Osteocyte (in vitro differentiated cells): ENCODE measurements around the gene DAGLB. TPM values are rescaled to one million over a fixed set of nuclear protein-coding genes. Genes with fewer than 3 reads are reported as not detected.

ENCODE experiments used
- DNase-seq: peaks from one replicate; pipeline ENCODE4 v3.0.0; 2021; ENCODE audit warnings: mixed read lengths; ENCODE audit not compliant: unreplicated experiment; ENCODE audit errors: extremely low spot score
- H3K27ac Mint-ChIP-seq: one replicate; pipeline ENCODE4 v1.8.0; 2021; ENCODE audit warnings: mild to moderate bottlenecking, mixed read lengths; ENCODE audit not compliant: unreplicated experiment
- H3K27me3 Mint-ChIP-seq: one replicate; pipeline ENCODE4 v1.8.0; 2021; ENCODE audit warnings: mixed read lengths; ENCODE audit not compliant: unreplicated experiment
- H3K36me3 Mint-ChIP-seq: one replicate; pipeline ENCODE4 v1.8.0; 2021; ENCODE audit warnings: mixed read lengths; ENCODE audit not compliant: unreplicated experiment
- H3K4me1 Mint-ChIP-seq: one replicate; pipeline ENCODE4 v1.8.0; 2021; ENCODE audit warnings: mixed read lengths; ENCODE audit not compliant: unreplicated experiment
- H3K4me3 Mint-ChIP-seq: one replicate; pipeline ENCODE4 v1.8.0; 2021; ENCODE audit warnings: mild to moderate bottlenecking, moderate library complexity, mixed read lengths; ENCODE audit not compliant: unreplicated experiment
- H3K9me3 Mint-ChIP-seq: one replicate; pipeline ENCODE4 v1.8.0; 2021; ENCODE audit warnings: mixed read lengths; ENCODE audit not compliant: unreplicated experiment
- total RNA-seq: library from RNA; stranded (reverse); gene quantifications from 2 replicates; pipeline ENCODE4 v1.2.1, GENCODE V29; 2021
- TF ChIP-seq, protein P1 (sequence below): fragments of 200-600 bp; sonication (generic); IDR thresholded peaks from 2 replicates; pipeline ENCODE4 v1.5.0; 2021; ENCODE audit warnings: antibody characterized with exemption, mild to moderate bottlenecking, moderate library complexity

DAGLB gene
- total RNA-seq, 1 donor from 2014 or later = 22.4 TPM

DNA sequence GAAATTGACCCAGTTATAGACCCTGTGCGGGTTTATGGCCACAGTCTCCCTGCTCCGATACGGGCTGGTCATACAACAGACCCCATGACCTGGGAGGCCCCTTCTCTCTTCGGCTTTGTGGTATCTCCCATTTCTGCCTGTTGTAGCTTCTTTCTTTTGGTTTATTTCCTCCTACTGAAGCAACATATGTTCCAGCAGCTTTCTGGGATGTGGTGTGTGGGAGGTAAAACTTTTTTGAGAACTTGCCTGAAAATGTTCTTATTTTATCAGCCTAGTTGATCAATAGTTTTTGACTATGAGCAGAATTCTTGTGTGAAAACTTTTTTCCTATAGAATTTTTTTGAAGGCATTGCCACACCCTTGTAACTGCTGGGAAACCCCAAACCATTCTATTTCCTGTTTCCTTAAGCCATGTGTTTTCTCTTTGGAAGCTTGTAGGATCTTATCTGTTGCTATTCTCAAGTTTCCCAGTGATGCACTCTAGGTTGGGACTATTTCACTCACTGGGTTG lies 80.0 kb downstream of the DAGLB start:
- TF ChIP-seq, protein P1, sequence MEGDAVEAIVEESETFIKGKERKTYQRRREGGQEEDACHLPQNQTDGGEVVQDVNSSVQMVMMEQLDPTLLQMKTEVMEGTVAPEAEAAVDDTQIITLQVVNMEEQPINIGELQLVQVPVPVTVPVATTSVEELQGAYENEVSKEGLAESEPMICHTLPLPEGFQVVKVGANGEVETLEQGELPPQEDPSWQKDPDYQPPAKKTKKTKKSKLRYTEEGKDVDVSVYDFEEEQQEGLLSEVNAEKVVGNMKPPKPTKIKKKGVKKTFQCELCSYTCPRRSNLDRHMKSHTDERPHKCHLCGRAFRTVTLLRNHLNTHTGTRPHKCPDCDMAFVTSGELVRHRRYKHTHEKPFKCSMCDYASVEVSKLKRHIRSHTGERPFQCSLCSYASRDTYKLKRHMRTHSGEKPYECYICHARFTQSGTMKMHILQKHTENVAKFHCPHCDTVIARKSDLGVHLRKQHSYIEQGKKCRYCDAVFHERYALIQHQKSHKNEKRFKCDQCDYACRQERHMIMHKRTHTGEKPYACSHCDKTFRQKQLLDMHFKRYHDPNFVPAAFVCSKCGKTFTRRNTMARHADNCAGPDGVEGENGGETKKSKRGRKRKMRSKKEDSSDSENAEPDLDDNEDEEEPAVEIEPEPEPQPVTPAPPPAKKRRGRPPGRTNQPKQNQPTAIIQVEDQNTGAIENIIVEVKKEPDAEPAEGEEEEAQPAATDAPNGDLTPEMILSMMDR = no peak
- no peaks in the 10 kb centered on the region for H3K27me3 Mint-ChIP-seq

DNA sequence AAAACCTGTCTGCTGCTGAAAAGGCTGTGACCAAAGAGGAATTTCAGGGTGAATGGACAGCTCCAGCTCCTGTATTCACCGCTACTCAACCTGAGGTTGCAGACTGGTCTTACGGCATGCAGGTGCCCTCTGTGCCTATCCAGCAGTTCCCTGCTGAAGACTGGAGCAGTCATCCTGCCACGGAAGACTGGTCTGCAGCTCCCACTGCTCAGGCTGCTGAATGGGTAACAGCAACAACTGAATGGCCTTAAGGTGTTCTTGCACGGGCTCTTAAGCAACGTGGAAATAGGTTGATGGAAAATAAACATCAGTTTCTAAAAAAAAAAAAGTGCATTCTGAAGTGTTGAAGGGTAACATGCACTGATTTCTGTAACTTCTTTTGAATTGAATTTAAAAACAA lies 82.3 kb downstream of the DAGLB start:
- Mint-ChIP-seq H3K4me3 (no peak overlapping the region), H3K4me1 (peaks cover 12% of the 10 kb centered on the region), H3K9me3 (no peaks in the 10 kb centered on the region), H3K27me3 (no peaks in the 10 kb centered on the region), H3K27ac (no peak overlapping the region), H3K36me3 (no peaks in the 10 kb centered on the region)
- DNase-seq = no peak
- TF ChIP-seq, protein P1 = no peak

More for the DNA sequence above, 80.0 kb downstream of the DAGLB start:
- no peak overlapping the region for H3K4me3 Mint-ChIP-seq
- peaks cover 12% of the 10 kb centered on the region for H3K4me1 Mint-ChIP-seq
- no peaks in the 10 kb centered on the region for H3K36me3 Mint-ChIP-seq
- H3K9me3 Mint-ChIP-seq = no peaks in the 10 kb centered on the region
- no peak for DNase-seq
- H3K27ac Mint-ChIP-seq = peak overlapping the region; percentile 73

DNA sequence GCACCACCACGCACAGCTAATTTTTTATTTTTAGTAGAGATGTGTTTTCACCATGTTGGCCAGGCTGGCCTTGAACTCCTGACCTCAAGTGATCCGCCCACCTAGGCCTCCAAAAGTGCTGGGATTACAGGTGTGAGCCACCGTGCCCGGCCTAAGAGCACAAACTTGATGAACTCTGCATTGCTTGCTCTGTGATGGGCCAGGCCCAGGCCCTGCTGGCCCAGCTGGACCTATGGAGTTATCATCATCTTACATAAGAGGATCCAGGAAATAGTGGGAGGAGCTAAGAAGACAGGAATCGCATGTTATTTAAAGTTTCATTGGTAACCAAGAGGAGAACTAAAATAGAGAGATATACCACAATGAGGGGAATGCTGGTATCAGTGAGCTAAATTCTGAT lies 86.9 kb downstream of the DAGLB start:
- no peaks in the 10 kb centered on the region for H3K4me1 Mint-ChIP-seq
- no peak overlapping the region for H3K4me3 Mint-ChIP-seq
- no peaks in the 10 kb centered on the region for H3K36me3 Mint-ChIP-seq
- TF ChIP-seq, protein P1 = no peak
- no peaks in the 10 kb centered on the region for H3K27me3 Mint-ChIP-seq
- H3K27ac Mint-ChIP-seq = no peak overlapping the region
- no peak for DNase-seq
- H3K9me3 Mint-ChIP-seq = no peaks in the 10 kb centered on the region

DNA sequence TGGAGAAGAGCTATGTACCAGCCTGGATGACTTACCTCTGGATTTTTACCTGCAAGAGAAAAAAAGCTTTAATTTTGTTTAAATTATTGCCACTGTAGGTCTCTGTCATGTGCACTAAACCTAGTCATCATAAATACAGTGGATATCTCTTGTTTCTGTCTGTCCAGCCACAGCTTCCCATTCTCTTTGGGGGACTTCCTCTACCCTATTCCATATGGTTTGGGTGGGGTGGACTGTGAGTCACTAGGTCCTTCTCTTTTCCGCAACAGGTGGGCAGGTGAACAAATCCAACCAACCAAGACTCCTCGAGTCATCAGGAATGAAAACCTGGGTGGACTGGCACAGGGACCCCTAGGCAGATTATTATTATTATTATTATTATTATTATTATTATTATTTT lies 88.0 kb downstream of the DAGLB start:
- no peaks in the 10 kb centered on the region for H3K36me3 Mint-ChIP-seq
- H3K27ac Mint-ChIP-seq = no peak overlapping the region
- H3K27me3 Mint-ChIP-seq = no peaks in the 10 kb centered on the region
- H3K4me3 Mint-ChIP-seq = no peak overlapping the region
- no peaks in the 10 kb centered on the region for H3K9me3 Mint-ChIP-seq
- no peaks in the 10 kb centered on the region for H3K4me1 Mint-ChIP-seq
- no peak for DNase-seq
- TF ChIP-seq, protein P1 = no peak

Other genes with a start within 250 kb of the DAGLB start
- 63.9 and 66.6 TPM in 2 replicates for gene CYTH3, start 175.3 kb downstream of the DAGLB start, total RNA-seq
- 23.0 and 27.7 TPM in 2 replicates for gene FAM220A, start 99.0 kb downstream of the DAGLB start, total RNA-seq
- 267 and 270 TPM in 2 replicates for gene RAC1, start 73.4 kb downstream of the DAGLB start, total RNA-seq
- gene KDELR2, start 36.2 kb upstream of the DAGLB start, total RNA-seq = 196 and 197 TPM in 2 replicates
- gene GRID2IP, start 103.5 kb upstream of the DAGLB start, total RNA-seq = 0.10 and 0.13 TPM in 2 replicates
- 62.2 and 63.5 TPM in 2 replicates for gene ZDHHC4, start 129.5 kb upstream of the DAGLB start, total RNA-seq
- 36.5 and 40.3 TPM in 2 replicates for gene INTS15, start 142.1 kb upstream of the DAGLB start, total RNA-seq
- gene ZNF853, start 167.7 kb upstream of the DAGLB start, total RNA-seq = 18.2 and 18.3 TPM in 2 replicates
- 32.7 and 34.6 TPM in 2 replicates for gene ZNF316, start 189.4 kb upstream of the DAGLB start, total RNA-seq